Measurements from ENCODE around the gene NEURL1. TPM values are rescaled to one million over a fixed set of nuclear protein-coding genes. Genes with fewer than 3 reads are reported as not detected.
A peak's percentile ranks its signal among the peaks of the same experiment; 100 is the strongest.

NEURL1 gene
- total RNA-seq, 1 experiment from 2014 or later = 1.7 TPM

DNA sequence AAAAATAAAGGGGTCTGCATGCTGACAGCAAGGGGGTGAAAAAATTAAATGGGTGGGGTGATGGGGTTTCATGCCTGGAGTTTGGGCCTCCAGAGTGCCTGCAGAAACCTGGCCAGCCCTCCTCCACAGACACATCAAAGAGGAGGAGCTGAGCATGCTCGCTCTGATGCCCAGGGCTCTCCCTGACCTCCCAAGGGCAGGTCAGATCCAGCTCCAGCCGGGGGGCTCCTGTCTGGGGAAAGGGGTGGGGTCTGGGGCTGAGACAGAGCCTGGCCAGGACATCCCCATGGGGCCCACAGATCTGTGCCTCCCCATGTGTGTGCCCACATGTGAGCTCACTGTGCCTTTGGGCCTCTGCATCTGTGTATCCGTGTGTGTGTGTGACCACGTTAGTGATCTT lies 33.9 kb upstream of the NEURL1 start:
- Histone ChIP-seq H3K9ac (ENCODE audit: low read length) (no peak overlapping the region), H3K4me2 (ENCODE audit: low read length) (no peak overlapping the region), H3K27ac (ENCODE audit: low read length) (no peak overlapping the region), H3K79me2 (ENCODE audit: low read length) (no peaks in the 10 kb centered on the region), H3K27me3 (ENCODE audit: low read length) (no peaks in the 10 kb centered on the region), H3K9me2 (replicated peaks; ENCODE audit: low read length) (no peaks in the 10 kb centered on the region), H3K36me3 (ENCODE audit: low read depth, low read length) (no peaks in the 10 kb centered on the region), H2AFZ (ENCODE audit: low read length) (no peak overlapping the region), H3K4me3 (ENCODE audit: low read length) (no peak overlapping the region), H3F3A (ENCODE audit: low read length, unreplicated experiment) (no peaks in the 10 kb centered on the region), H3K9me3 (ENCODE audit: low read length) (no peaks in the 10 kb centered on the region), H4K20me1 (ENCODE audit: low read length) (no peaks in the 10 kb centered on the region), H3K4me1 (ENCODE audit: insufficient read depth, low read length) (no peaks in the 10 kb centered on the region)
- no peak for DNase-seq
- TF ChIP-seq EZH2 (IDR thresholded peaks at IDR 0.05; ENCODE audit: low read length, unreplicated experiment) (no peak), EZH2phosphoT487 (IDR thresholded peaks at IDR 0.05; ENCODE audit: borderline replicate concordance, low read length) (no peak)
- TF ChIP-seq, protein P1, sequence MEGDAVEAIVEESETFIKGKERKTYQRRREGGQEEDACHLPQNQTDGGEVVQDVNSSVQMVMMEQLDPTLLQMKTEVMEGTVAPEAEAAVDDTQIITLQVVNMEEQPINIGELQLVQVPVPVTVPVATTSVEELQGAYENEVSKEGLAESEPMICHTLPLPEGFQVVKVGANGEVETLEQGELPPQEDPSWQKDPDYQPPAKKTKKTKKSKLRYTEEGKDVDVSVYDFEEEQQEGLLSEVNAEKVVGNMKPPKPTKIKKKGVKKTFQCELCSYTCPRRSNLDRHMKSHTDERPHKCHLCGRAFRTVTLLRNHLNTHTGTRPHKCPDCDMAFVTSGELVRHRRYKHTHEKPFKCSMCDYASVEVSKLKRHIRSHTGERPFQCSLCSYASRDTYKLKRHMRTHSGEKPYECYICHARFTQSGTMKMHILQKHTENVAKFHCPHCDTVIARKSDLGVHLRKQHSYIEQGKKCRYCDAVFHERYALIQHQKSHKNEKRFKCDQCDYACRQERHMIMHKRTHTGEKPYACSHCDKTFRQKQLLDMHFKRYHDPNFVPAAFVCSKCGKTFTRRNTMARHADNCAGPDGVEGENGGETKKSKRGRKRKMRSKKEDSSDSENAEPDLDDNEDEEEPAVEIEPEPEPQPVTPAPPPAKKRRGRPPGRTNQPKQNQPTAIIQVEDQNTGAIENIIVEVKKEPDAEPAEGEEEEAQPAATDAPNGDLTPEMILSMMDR (conservative IDR thresholded peaks at IDR 0.05; ENCODE audit: low read depth, low read length) = no peak
- ChIA-PET POLR2A (ENCODE audit: unreplicated experiment) (no interaction called here), CTCF (no interaction called here)
- ATAC-seq = no peak
- intact Hi-C loops (cut with micrococcal nuclease) = no loop called here
- no TSS peak for BruUV-seq (replicated peaks)

DNA sequence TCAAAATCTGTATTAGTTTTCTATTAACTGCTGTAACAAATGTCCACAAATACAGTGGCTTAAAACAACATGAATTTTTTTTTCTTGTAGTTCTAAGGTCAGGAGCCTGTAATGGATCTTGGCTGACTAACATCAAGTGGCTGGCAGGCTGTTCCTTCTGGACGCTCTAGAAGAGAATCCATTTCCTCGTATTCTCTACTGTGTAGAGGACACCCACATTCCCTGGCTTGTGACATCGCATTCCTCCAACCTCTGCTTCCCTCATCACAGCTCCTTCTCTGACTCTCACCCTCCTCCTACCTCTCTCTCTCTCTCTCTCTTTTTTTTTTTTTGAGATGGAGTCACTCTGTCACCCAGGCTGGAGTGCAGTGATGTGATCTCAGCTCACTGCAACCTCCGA lies 30.0 kb upstream of the NEURL1 start:
- Histone ChIP-seq H3K79me2 (ENCODE audit: low read length) (no peaks in the 10 kb centered on the region), H3F3A (ENCODE audit: low read length, unreplicated experiment) (no peaks in the 10 kb centered on the region), H2AFZ (ENCODE audit: low read length) (no peak overlapping the region), H3K4me3 (ENCODE audit: low read length) (no peak overlapping the region), H3K36me3 (ENCODE audit: low read depth, low read length) (no peaks in the 10 kb centered on the region), H3K9me2 (replicated peaks; ENCODE audit: low read length) (no peaks in the 10 kb centered on the region), H4K20me1 (ENCODE audit: low read length) (no peaks in the 10 kb centered on the region), H3K27ac (ENCODE audit: low read length) (no peak overlapping the region), H3K4me1 (ENCODE audit: insufficient read depth, low read length) (no peaks in the 10 kb centered on the region), H3K9ac (ENCODE audit: low read length) (no peak overlapping the region), H3K27me3 (ENCODE audit: low read length) (no peaks in the 10 kb centered on the region), H3K9me3 (ENCODE audit: low read length) (no peaks in the 10 kb centered on the region), H3K4me2 (ENCODE audit: low read length) (no peak overlapping the region)
- POLR2A ChIA-PET (ENCODE audit: unreplicated experiment) = no interaction called here
- CTCF ChIA-PET = no interaction called here
- DNase-seq (no peak), ATAC-seq (no peak)
- intact Hi-C loops (cut with micrococcal nuclease) = no loop called here
- no TSS peak for BruUV-seq (replicated peaks)
- TF ChIP-seq EZH2phosphoT487 (IDR thresholded peaks at IDR 0.05; ENCODE audit: borderline replicate concordance, low read length) (no peak), EZH2 (IDR thresholded peaks at IDR 0.05; ENCODE audit: low read length, unreplicated experiment) (no peak)
- TF ChIP-seq, protein P1 (conservative IDR thresholded peaks at IDR 0.05; ENCODE audit: low read depth, low read length) = no peak

DNA sequence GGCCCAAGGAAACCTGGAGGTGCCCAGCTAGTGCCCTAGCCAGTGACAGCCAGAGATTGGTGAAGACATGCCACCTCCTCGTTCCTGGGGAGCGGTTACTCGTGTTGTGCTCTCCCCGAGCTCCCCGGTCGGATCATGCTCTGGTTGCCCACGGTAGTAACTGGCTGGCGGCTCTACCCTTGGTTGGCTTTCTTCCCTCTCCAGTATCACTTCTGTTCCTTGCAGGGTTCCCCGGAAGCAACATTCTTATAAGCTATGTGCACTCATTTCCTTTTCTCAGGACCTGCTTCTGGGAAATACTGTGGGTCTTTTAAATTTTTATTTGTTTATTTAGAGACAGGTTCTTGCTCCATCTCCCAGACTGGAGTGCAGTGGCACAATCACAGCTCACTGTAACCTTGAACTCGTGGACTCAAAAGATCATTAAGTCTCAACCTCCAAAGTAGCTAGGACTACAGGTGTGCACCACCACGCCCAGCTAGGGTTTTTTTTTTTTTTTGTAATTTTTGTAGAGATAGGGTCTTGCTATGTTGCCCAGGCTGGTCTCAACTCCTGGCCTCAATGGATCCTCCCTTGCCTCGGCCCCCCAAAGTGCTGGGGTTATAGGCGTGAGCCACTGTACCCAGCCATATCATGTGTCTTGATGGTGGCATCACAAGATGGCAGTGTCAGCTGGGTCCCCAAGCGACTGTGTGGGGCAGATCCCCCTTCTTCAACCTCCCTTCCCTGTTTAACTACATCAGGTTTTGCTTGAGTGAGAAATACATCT lies 27.9 kb upstream of the NEURL1 start:
- no peak overlapping the region for H2AFZ ChIP-seq (ENCODE audit: low read length)
- H4K20me1 ChIP-seq (ENCODE audit: low read length) = no peaks in the 10 kb centered on the region
- DNase-seq (peak; percentile 21), ATAC-seq (no peak; the same call in 1 of the 2 replicates)
- H3F3A ChIP-seq (ENCODE audit: low read length, unreplicated experiment) = no peaks in the 10 kb centered on the region
- ChIA-PET POLR2A (ENCODE audit: unreplicated experiment) (no interaction called here), CTCF (interaction anchor here (0.5 kb wide), 1 partner anchor 49 kb away, joined by 3 read pairs; no protein-coding TSS in a partner anchor)
- no peak overlapping the region for H3K9ac ChIP-seq (ENCODE audit: low read length)
- H3K9me2 ChIP-seq (replicated peaks; ENCODE audit: low read length) = no peaks in the 10 kb centered on the region
- no peak overlapping the region for H3K27ac ChIP-seq (ENCODE audit: low read length)
- no peaks in the 10 kb centered on the region for H3K9me3 ChIP-seq (ENCODE audit: low read length)
- no peaks in the 10 kb centered on the region for H3K4me1 ChIP-seq (ENCODE audit: insufficient read depth, low read length)
- BruUV-seq (replicated peaks) = no TSS peak
- intact Hi-C loops (cut with micrococcal nuclease) = no loop called here
- H3K36me3 ChIP-seq (ENCODE audit: low read depth, low read length) = no peaks in the 10 kb centered on the region
- TF ChIP-seq EZH2 (IDR thresholded peaks at IDR 0.05; ENCODE audit: low read length, unreplicated experiment) = no peak
- TF ChIP-seq, protein P1 (conservative IDR thresholded peaks at IDR 0.05; ENCODE audit: low read depth, low read length) = no peak
- TF ChIP-seq EZH2phosphoT487 (IDR thresholded peaks at IDR 0.05; ENCODE audit: borderline replicate concordance, low read length) = no peak
- no peaks in the 10 kb centered on the region for H3K79me2 ChIP-seq (ENCODE audit: low read length)
- no peak overlapping the region for H3K4me2 ChIP-seq (ENCODE audit: low read length)
- no peaks in the 10 kb centered on the region for H3K27me3 ChIP-seq (ENCODE audit: low read length)
- H3K4me3 ChIP-seq (ENCODE audit: low read length) = no peak overlapping the region

Measured in PC-3 (cell line).